GM23338 (cell line): ENCODE measurements around the gene SNRPD2. TPM values are rescaled to one million over a fixed set of nuclear protein-coding genes. Genes with fewer than 3 reads are reported as not detected.

Experiments used
- ATAC-seq: fragments of 200-7000 bp; cut with Tn5 transposase; 3 replicates; pipeline ENCODE4 v1.9.1; 2020
- DNase-seq: peaks from one replicate; pipeline ENCODE4 v3.0.0-alpha.2; 2015; ENCODE audit warnings: low spot score
- H2AFZ ChIP-seq: fragments of 200-600 bp; sonication (generic); 2 replicates; pipeline ENCODE4 v1.8.0; 2016; ENCODE audit warnings: antibody characterized with exemption, mild to moderate bottlenecking, moderate library complexity
- H3F3A ChIP-seq: fragments of 200-600 bp; sonication (generic); replicated peaks from 2 replicates; pipeline ENCODE4 v1.8.0; 2017; ENCODE audit warnings: antibody characterized with exemption, mixed run types, low read depth
- H3K27ac ChIP-seq: fragments of 200-600 bp; sonication (generic); 2 replicates; pipeline ENCODE4 v1.6.1; 2016; ENCODE audit warnings: low read depth
- H3K27me3 ChIP-seq: fragments of 200-600 bp; sonication (generic); 2 replicates; pipeline ENCODE4 v1.8.0; 2016; ENCODE audit warnings: mild to moderate bottlenecking, mixed run types, moderate library complexity; ENCODE audit not compliant: insufficient read depth
- H3K36me3 ChIP-seq: fragments of 200-600 bp; sonication (generic); 2 replicates; pipeline ENCODE4 v1.8.0; 2016; ENCODE audit warnings: mild to moderate bottlenecking; ENCODE audit not compliant: insufficient read depth
- H3K4me1 ChIP-seq: fragments of 200-600 bp; sonication (generic); 2 replicates; pipeline ENCODE4 v1.8.0; 2016; ENCODE audit warnings: mild to moderate bottlenecking, moderate library complexity; ENCODE audit not compliant: insufficient read depth
- H3K4me2 ChIP-seq: fragments of 200-600 bp; sonication (generic); 2 replicates; pipeline ENCODE4 v1.7.1; 2017; ENCODE audit warnings: mixed run types
- H3K4me3 ChIP-seq: fragments of 200-600 bp; sonication (generic); 2 replicates; pipeline ENCODE4 v1.6.1; 2016; ENCODE audit warnings: mixed run types
- H3K79me2 ChIP-seq: fragments of 200-600 bp; sonication (generic); replicated peaks from 2 replicates; pipeline ENCODE4 v1.8.0; 2017; ENCODE audit warnings: mild to moderate bottlenecking; ENCODE audit not compliant: insufficient read depth
- H3K9me2 ChIP-seq: fragments of 200-600 bp; sonication (generic); 2 replicates; pipeline ENCODE4 v1.8.0; 2017; ENCODE audit not compliant: insufficient read depth
- H4K20me1 ChIP-seq: fragments of 200-600 bp; sonication (generic); replicated peaks from 2 replicates; pipeline ENCODE4 v1.8.0; 2017; ENCODE audit warnings: mild to moderate bottlenecking; ENCODE audit not compliant: insufficient read depth
- H3K27ac Mint-ChIP-seq: 2 replicates; pipeline ENCODE4 v1.8.0; 2020; ENCODE audit warnings: inconsistent platforms, mild to moderate bottlenecking, moderate library complexity, mixed read lengths
- H3K27me3 Mint-ChIP-seq: 3 replicates; pipeline ENCODE4 v1.8.0; 2022; ENCODE audit warnings: low read depth, mild to moderate bottlenecking, moderate library complexity, mixed read lengths, inconsistent platforms; ENCODE audit not compliant: insufficient read depth, poor library complexity
- H3K36me3 Mint-ChIP-seq: 3 replicates; pipeline ENCODE4 v1.8.0; 2021; ENCODE audit warnings: low read depth, mild to moderate bottlenecking, inconsistent platforms, moderate library complexity, mixed read lengths
- H3K4me1 Mint-ChIP-seq: 3 replicates; pipeline ENCODE4 v1.8.0; 2020; ENCODE audit warnings: mild to moderate bottlenecking, inconsistent platforms, mixed read lengths
- H3K4me3 Mint-ChIP-seq: 3 replicates; pipeline ENCODE4 v1.8.0; 2021; ENCODE audit warnings: moderate library complexity, mild to moderate bottlenecking, inconsistent platforms, mixed read lengths
- H3K9me3 Mint-ChIP-seq: 3 replicates; pipeline ENCODE4 v1.8.0; 2020; ENCODE audit warnings: moderate library complexity, mild to moderate bottlenecking, inconsistent platforms, mixed read lengths
- CREB1 ChIP-seq: fragments of 250-450 bp; sonication (Bioruptor Pico); IDR thresholded peaks from 2 replicates; pipeline ENCODE4 v1.5.0; 2020; ENCODE audit warnings: low read depth, mild to moderate bottlenecking, moderate library complexity
- ETS1 ChIP-seq: IDR thresholded peaks from 2 replicates; pipeline ENCODE4 v1.6.1; 2016; ENCODE audit warnings: antibody characterized with exemption
- EZH2 ChIP-seq: fragments of 200-600 bp; sonication (generic); IDR thresholded peaks from one replicate; pipeline ENCODE4 v1.8.0; 2017; ENCODE audit warnings: antibody characterized with exemption, mild to moderate bottlenecking, low read depth; ENCODE audit not compliant: unreplicated experiment
- EZH2phosphoT487 ChIP-seq: fragments of 200-600 bp; sonication (generic); IDR thresholded peaks from one replicate; pipeline ENCODE4 v1.8.1; 2018; ENCODE audit warnings: antibody characterized with exemption; ENCODE audit not compliant: unreplicated experiment
- JUNB ChIP-seq: IDR thresholded peaks from one replicate; pipeline ENCODE4 v1.6.1; 2016; ENCODE audit warnings: antibody characterized with exemption; ENCODE audit not compliant: unreplicated experiment
- NANOG ChIP-seq: IDR thresholded peaks from 2 replicates; pipeline ENCODE4 v1.6.1; 2016; ENCODE audit warnings: antibody characterized with exemption, borderline replicate concordance
- POLR2AphosphoS5 ChIP-seq: IDR thresholded peaks from 2 replicates; pipeline ENCODE4 v1.6.1; 2016; ENCODE audit warnings: antibody characterized with exemption, low read depth
- STAT1 ChIP-seq: IDR thresholded peaks from one replicate; pipeline ENCODE4 v1.6.1; 2016; ENCODE audit warnings: antibody characterized with exemption; ENCODE audit not compliant: unreplicated experiment
- ZNF114 ChIP-seq: fragments of 250-450 bp; sonication (Bioruptor Pico); IDR thresholded peaks from 2 replicates; pipeline ENCODE4 v1.5.0; 2020; ENCODE audit warnings: mild to moderate bottlenecking, moderate library complexity
- ZNF331 ChIP-seq: fragments of 250-450 bp; sonication (Bioruptor Pico); IDR thresholded peaks from 2 replicates; pipeline ENCODE4 v1.5.0; 2020; ENCODE audit warnings: low read depth, mild to moderate bottlenecking, moderate library complexity
- polyA plus RNA-seq: library from polyadenylated mRNA; unstranded; fragments of >200 nt; fragmentation: Nextera tagmentation; extraction: Ambion mirVana; gene quantifications from 2 replicates; pipeline ENCODE4 v1.2.1, GENCODE V29; 2016
- total RNA-seq: library from RNA; depleted of rRNA; stranded (reverse); fragments of >200 nt; shearing (Covaris generic); gene quantifications from 2 replicates; pipeline ENCODE4 v1.2.3, GENCODE V29; 2014
- TF ChIP-seq, protein P1 (sequence below), 2 experiments: fragments of 200-600 bp in 1 of 2; sonication (generic) in 1 of 2; conservative IDR thresholded peaks; 2 replicates each; pipeline versions ENCODE4 v1.5.1 to v1.6.1; 2016 to 2017; ENCODE audit warnings: antibody characterized with exemption in 2 of 2, low read depth in 2 of 2, mild to moderate bottlenecking in 2 of 2, moderate library complexity in 1 of 2
- TF ChIP-seq, protein P2 (sequence below): fragments of 250-450 bp; sonication (Bioruptor Pico); IDR thresholded peaks from 2 replicates; pipeline ENCODE4 v1.5.0; 2020; ENCODE audit warnings: mild to moderate bottlenecking, moderate library complexity
- TF ChIP-seq, protein P3 (sequence below): IDR thresholded peaks from one replicate; pipeline ENCODE4 v1.6.1; 2018; ENCODE audit warnings: antibody characterized with exemption; ENCODE audit not compliant: unreplicated experiment

Gene SNRPD2
- total and polyA plus RNA-seq, 2 experiments from 2014 or later: 169 to 1,375 TPM

GRCh38 chr19:45640849-45641273 lies 50.9 kb downstream of the SNRPD2 start:
- peak; percentile 89 for DNase-seq
- Histone ChIP-seq H3K36me3 (no peaks in the 10 kb centered on the region), H3K4me3 (peak overlapping the region; percentile 64), H2AFZ (0 out of 2 replicates have a peak overlapping the region, but pooled peaks have one; percentile 23), H3F3A (peaks cover 42% of the 10 kb centered on the region), H3K27me3 (peaks cover 18% of the 10 kb centered on the region), H3K9me2 (no peaks in the 10 kb centered on the region), H3K4me1 (peaks cover 44% of the 10 kb centered on the region), H3K4me2 (peak overlapping the region; percentile 97), H4K20me1 (no peaks in the 10 kb centered on the region), H3K79me2 (no peaks in the 10 kb centered on the region), H3K27ac (peak overlapping the region; percentile 51; the same call in 1 of the 2 replicates)
- Mint-ChIP-seq H3K27me3 (peaks cover 49% of the 10 kb centered on the region), H3K4me3 (peak overlapping the region; percentile 75), H3K27ac (peak overlapping the region; percentile 51), H3K4me1 (peaks cover 41% of the 10 kb centered on the region), H3K36me3 (no peaks in the 10 kb centered on the region), H3K9me3 (peaks cover 3% of the 10 kb centered on the region; the same call in 2 of the 3 replicates)
- ATAC-seq: no peak
- TF ChIP-seq, protein P1, sequence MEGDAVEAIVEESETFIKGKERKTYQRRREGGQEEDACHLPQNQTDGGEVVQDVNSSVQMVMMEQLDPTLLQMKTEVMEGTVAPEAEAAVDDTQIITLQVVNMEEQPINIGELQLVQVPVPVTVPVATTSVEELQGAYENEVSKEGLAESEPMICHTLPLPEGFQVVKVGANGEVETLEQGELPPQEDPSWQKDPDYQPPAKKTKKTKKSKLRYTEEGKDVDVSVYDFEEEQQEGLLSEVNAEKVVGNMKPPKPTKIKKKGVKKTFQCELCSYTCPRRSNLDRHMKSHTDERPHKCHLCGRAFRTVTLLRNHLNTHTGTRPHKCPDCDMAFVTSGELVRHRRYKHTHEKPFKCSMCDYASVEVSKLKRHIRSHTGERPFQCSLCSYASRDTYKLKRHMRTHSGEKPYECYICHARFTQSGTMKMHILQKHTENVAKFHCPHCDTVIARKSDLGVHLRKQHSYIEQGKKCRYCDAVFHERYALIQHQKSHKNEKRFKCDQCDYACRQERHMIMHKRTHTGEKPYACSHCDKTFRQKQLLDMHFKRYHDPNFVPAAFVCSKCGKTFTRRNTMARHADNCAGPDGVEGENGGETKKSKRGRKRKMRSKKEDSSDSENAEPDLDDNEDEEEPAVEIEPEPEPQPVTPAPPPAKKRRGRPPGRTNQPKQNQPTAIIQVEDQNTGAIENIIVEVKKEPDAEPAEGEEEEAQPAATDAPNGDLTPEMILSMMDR (conservative IDR thresholded peaks at IDR 0.05; ENCODE audit: low read depth in 2 of 2): no peak
- TF ChIP-seq JUNB: no peak
- TF ChIP-seq CREB1 (CRISPR knock-in tag): no peak
- TF ChIP-seq ZNF114 (CRISPR knock-in tag): no peak
- no peak for TF ChIP-seq POLR2AphosphoS5
- TF ChIP-seq EZH2phosphoT487: no peak
- TF ChIP-seq STAT1: no peak
- TF ChIP-seq, protein P2, sequence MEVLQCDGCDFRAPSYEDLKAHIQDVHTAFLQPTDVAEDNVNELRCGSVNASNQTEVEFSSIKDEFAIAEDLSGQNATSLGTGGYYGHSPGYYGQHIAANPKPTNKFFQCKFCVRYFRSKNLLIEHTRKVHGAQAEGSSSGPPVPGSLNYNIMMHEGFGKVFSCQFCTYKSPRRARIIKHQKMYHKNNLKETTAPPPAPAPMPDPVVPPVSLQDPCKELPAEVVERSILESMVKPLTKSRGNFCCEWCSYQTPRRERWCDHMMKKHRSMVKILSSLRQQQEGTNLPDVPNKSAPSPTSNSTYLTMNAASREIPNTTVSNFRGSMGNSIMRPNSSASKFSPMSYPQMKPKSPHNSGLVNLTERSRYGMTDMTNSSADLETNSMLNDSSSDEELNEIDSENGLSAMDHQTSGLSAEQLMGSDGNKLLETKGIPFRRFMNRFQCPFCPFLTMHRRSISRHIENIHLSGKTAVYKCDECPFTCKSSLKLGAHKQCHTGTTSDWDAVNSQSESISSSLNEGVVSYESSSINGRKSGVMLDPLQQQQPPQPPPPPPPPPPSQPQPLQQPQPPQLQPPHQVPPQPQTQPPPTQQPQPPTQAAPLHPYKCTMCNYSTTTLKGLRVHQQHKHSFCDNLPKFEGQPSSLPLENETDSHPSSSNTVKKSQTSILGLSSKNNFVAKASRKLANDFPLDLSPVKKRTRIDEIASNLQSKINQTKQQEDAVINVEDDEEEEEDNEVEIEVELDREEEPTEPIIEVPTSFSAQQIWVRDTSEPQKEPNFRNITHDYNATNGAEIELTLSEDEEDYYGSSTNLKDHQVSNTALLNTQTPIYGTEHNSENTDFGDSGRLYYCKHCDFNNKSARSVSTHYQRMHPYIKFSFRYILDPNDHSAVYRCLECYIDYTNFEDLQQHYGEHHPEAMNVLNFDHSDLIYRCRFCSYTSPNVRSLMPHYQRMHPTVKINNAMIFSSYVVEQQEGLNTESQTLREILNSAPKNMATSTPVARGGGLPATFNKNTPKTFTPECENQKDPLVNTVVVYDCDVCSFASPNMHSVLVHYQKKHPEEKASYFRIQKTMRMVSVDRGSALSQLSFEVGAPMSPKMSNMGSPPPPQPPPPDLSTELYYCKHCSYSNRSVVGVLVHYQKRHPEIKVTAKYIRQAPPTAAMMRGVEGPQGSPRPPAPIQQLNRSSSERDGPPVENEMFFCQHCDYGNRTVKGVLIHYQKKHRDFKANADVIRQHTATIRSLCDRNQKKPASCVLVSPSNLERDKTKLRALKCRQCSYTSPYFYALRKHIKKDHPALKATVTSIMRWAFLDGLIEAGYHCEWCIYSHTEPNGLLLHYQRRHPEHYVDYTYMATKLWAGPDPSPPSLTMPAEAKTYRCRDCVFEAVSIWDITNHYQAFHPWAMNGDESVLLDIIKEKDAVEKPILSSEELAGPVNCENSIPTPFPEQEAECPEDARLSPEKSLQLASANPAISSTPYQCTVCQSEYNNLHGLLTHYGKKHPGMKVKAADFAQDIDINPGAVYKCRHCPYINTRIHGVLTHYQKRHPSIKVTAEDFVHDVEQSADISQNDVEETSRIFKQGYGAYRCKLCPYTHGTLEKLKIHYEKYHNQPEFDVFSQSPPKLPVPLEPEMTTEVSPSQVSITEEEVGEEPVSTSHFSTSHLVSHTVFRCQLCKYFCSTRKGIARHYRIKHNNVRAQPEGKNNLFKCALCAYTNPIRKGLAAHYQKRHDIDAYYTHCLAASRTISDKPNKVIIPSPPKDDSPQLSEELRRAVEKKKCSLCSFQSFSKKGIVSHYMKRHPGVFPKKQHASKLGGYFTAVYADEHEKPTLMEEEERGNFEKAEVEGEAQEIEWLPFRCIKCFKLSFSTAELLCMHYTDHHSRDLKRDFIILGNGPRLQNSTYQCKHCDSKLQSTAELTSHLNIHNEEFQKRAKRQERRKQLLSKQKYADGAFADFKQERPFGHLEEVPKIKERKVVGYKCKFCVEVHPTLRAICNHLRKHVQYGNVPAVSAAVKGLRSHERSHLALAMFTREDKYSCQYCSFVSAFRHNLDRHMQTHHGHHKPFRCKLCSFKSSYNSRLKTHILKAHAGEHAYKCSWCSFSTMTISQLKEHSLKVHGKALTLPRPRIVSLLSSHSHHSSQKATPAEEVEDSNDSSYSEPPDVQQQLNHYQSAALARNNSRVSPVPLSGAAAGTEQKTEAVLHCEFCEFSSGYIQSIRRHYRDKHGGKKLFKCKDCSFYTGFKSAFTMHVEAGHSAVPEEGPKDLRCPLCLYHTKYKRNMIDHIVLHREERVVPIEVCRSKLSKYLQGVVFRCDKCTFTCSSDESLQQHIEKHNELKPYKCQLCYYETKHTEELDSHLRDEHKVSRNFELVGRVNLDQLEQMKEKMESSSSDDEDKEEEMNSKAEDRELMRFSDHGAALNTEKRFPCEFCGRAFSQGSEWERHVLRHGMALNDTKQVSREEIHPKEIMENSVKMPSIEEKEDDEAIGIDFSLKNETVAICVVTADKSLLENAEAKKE (CRISPR knock-in tag): no peak
- TF ChIP-seq, protein P3, sequence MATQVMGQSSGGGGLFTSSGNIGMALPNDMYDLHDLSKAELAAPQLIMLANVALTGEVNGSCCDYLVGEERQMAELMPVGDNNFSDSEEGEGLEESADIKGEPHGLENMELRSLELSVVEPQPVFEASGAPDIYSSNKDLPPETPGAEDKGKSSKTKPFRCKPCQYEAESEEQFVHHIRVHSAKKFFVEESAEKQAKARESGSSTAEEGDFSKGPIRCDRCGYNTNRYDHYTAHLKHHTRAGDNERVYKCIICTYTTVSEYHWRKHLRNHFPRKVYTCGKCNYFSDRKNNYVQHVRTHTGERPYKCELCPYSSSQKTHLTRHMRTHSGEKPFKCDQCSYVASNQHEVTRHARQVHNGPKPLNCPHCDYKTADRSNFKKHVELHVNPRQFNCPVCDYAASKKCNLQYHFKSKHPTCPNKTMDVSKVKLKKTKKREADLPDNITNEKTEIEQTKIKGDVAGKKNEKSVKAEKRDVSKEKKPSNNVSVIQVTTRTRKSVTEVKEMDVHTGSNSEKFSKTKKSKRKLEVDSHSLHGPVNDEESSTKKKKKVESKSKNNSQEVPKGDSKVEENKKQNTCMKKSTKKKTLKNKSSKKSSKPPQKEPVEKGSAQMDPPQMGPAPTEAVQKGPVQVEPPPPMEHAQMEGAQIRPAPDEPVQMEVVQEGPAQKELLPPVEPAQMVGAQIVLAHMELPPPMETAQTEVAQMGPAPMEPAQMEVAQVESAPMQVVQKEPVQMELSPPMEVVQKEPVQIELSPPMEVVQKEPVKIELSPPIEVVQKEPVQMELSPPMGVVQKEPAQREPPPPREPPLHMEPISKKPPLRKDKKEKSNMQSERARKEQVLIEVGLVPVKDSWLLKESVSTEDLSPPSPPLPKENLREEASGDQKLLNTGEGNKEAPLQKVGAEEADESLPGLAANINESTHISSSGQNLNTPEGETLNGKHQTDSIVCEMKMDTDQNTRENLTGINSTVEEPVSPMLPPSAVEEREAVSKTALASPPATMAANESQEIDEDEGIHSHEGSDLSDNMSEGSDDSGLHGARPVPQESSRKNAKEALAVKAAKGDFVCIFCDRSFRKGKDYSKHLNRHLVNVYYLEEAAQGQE: no peak
- TF ChIP-seq ZNF331 (CRISPR knock-in tag): no peak
- no peak for TF ChIP-seq EZH2
- TF ChIP-seq ETS1: no peak
- TF ChIP-seq NANOG: no peak
